ENCODE results near the gene NHERF2.

Gene NHERF2

DNA sequence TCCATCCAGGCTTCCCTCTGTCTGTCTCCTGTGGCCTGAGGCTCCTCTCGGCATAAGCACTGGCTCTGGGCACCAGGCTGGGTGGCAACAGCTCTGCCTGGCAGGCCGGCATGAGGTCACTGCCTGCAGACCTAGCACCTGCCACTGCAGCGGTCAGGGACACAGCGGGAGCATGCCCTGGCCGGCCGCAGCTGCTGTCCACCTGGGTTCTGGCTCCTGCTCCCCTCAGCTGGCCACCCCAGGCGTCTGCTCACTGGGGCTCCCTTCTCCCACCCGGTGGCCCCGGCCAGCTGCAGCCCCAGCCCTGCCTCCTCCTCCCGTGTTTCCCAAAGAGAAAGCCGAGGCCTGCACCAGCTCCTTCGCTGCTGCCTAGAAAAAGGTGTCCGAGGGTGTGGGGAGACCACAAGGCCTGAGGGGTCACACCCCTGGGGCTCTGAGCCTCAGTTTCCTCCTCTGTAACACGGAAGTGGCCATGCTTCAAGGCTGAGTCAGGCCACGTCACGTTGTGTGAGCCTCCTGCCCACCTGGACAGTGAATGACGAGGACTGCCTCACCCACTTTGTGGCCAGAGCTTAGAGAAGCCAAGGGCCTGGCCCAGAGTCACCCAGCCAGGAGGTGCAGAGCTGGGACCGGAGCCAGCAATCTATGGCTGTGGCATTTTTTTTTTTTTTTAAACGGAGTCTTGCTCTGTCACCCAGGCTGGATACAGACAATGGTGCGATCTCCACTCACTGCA is 14.3 kb downstream of the NHERF2 start:
- no peak for DNase-seq (ENCODE audit: low read depth)
- no peak overlapping the region for H3K4me3 ChIP-seq (ENCODE audit: low read depth, low read length)
- TF ChIP-seq CTCF (IDR thresholded peaks at IDR 0.05; ENCODE audit: low read depth, low read length) (no peak), POLR2A (IDR thresholded peaks at IDR 0.05; ENCODE audit: extremely low read depth, insufficient read length) (no peak), MYC (IDR thresholded peaks at IDR 0.05; ENCODE audit: low read depth, low read length) (no peak)
- TF ChIP-seq, protein P1, sequence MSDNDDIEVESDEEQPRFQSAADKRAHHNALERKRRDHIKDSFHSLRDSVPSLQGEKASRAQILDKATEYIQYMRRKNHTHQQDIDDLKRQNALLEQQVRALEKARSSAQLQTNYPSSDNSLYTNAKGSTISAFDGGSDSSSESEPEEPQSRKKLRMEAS (IDR thresholded peaks at IDR 0.05; ENCODE audit: low read depth, low read length), result no peak

DNA sequence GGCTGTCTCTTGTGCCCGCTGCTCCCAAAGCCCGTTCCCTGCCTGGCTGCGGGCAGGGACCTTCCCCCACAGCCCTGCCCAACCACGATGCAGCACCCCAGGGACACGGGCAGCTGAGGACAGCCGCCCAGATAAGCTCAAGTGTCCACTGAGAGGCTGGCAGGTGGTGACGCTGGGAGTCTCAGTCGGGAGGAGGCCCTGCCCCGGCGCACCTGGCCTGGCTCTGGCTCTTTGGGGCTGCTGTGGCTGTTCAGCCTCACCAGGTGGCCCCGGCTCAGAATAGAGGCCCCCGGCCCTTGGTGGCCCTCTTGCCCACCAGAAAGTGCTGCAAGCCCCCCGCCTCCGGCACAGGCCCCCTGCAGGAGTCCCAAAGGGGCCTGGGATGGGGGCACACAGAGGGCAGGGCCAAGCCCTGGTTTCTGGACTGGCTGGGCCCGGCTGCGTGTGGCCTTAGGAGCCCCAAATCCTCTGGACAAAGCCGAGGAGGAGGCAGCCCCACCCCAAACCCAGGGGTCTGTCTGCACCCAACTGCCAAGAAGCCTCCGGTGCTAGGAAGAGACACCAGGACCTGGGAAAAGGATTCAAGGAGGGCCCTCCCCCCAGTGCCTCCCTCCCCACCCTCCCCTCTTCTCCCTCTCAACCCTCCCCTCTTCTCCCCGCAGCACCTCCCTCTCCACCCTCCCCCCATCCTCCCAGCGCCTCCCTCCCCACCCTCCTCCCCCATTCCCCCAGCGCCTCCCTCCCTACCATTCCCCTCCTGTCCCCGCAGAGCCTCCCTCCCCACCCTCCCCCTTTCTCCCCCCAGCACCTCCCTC is 15.7 kb downstream of the NHERF2 start:
- TF ChIP-seq MYC (IDR thresholded peaks at IDR 0.05; ENCODE audit: low read depth, low read length) (no peak), POLR2A (IDR thresholded peaks at IDR 0.05; ENCODE audit: extremely low read depth, insufficient read length) (no peak), CTCF (IDR thresholded peaks at IDR 0.05; ENCODE audit: low read depth, low read length) (no peak)
- TF ChIP-seq, protein P1 (IDR thresholded peaks at IDR 0.05; ENCODE audit: low read depth, low read length), result no peak
- no peak for DNase-seq (ENCODE audit: low read depth)
- no peak overlapping the region for H3K4me3 ChIP-seq (ENCODE audit: low read depth, low read length)

GRCh38 chr16:2042986-2043666 is 16.4 kb downstream of the NHERF2 start:
- H3K4me3 ChIP-seq (ENCODE audit: low read depth, low read length), result no peak overlapping the region
- no peak for TF ChIP-seq CTCF (IDR thresholded peaks at IDR 0.05; ENCODE audit: low read depth, low read length)
- TF ChIP-seq POLR2A (IDR thresholded peaks at IDR 0.05; ENCODE audit: extremely low read depth, insufficient read length), result no peak
- TF ChIP-seq MYC (IDR thresholded peaks at IDR 0.05; ENCODE audit: low read depth, low read length), result no peak
- TF ChIP-seq, protein P1 (IDR thresholded peaks at IDR 0.05; ENCODE audit: low read depth, low read length), result no peak
- DNase-seq (ENCODE audit: low read depth), result no peak

DNA sequence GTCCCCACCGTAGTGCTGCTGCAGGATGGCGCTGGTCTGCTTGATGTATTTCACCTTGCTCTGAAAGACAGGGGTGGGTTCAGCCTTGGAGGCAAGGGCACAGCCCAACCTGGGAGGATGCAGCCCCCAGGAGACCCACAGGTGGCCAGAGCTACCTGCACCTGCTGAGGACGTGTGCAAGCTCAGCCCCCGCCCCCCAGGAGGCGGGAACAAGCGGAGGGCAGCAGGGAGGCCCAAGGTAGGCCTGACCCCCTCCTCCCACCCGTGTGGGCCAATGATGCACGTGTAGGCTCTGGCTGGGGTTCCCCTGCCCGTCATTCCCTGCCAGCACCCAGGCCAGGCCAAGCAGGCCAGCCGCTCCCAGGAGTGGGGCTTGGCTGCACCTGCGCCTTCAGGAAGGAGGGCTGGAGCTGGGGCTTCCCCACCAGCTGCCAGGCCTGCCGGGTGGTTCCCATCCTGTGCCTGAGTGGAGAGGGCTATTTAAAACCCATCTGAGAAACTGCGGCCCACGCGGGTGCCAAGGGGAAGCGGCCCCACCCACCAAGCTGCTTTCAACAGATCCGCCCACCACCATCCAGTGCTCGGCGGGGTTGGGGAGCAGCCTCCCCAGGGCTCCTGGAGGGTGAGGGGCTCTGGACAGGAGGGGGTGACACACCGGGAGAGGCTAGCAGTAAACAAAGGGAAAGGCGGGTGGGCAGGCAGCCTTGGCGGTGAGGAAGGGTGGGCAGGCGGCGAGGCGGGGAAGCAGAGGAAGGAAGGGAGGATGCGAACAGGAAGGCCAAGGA is 17.2 kb downstream of the NHERF2 start:
- DNase-seq (ENCODE audit: low read depth), result no peak
- no peak overlapping the region for H3K4me3 ChIP-seq (ENCODE audit: low read depth, low read length)
- TF ChIP-seq POLR2A (IDR thresholded peaks at IDR 0.05; ENCODE audit: extremely low read depth, insufficient read length), result no peak
- TF ChIP-seq, protein P1 (IDR thresholded peaks at IDR 0.05; ENCODE audit: low read depth, low read length), result no peak
- no peak for TF ChIP-seq CTCF (IDR thresholded peaks at IDR 0.05; ENCODE audit: low read depth, low read length)

DNA sequence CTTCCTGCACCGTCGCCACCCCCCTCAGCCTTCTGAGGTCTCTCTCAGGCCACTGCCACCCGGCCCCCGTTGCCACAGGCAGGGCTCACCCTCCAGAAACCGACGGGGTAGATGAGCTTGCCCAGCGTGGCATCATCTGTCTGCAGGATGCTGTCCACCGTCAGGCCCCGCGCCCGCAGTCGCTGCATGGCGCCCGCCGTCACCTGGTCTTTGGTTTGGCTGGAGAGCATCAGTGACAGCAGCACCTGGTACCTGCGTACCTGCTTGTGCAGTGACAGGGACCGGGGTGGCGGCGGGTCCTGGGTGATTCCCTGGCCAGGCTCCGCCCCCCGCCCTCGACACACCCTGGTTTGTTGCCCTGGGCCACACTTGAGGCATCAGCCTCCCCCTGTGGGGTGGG is 17.8 kb downstream of the NHERF2 start:
- H3K4me3 ChIP-seq (ENCODE audit: low read depth, low read length), result no peak overlapping the region
- TF ChIP-seq CTCF (IDR thresholded peaks at IDR 0.05; ENCODE audit: low read depth, low read length) (no peak), POLR2A (IDR thresholded peaks at IDR 0.05; ENCODE audit: extremely low read depth, insufficient read length) (no peak), MYC (IDR thresholded peaks at IDR 0.05; ENCODE audit: low read depth, low read length) (no peak)
- TF ChIP-seq, protein P1 (IDR thresholded peaks at IDR 0.05; ENCODE audit: low read depth, low read length), result no peak
- no peak for DNase-seq (ENCODE audit: low read depth)

Measured in NB4 (cell line).